ENCODE results near the gene SLC25A34. TPM values are rescaled to one million over a fixed set of nuclear protein-coding genes. Genes with fewer than 3 reads are reported as not detected.

The SLC25A34 gene
- total RNA-seq, 4 donors from 2014 or later, result 7.8 to 17.2 (median 13.8) TPM

GRCh38 chr1:15727021-15727420 lies 9.0 kb upstream of the SLC25A34 start:
- Histone ChIP-seq H3K9me3 (no peaks in the 10 kb centered on the region), H3K27me3 (no peaks in the 10 kb centered on the region), H3K36me3 (peaks cover 0 to 73% of the 10 kb centered on the region in 2 donors), H3K27ac (peak overlapping the region; percentile 90 to 96 (median 94)), H3K4me3 (no peak overlapping the region), H3K4me1 (peaks cover 32 to 37% of the 10 kb centered on the region in 2 donors)
- intact Hi-C loops (cut with DNase I; ENCODE audit: low total_unique reads) (no loop called here), in situ Hi-C loops (cut with MboI; ENCODE audit: low sequenced_read_pairs in 4 of 4) (loop anchor here in 1 of 4 donors (25.0 kb wide), 1 partner anchor 140 kb away; the partner anchor contains the start of gene AGMAT)
- DNase-seq (no peak), ATAC-seq (peak in 1 of 2 donors; percentile 10)
- TF ChIP-seq CTCF (IDR thresholded peaks at IDR 0.05 in 4 of 5, conservative IDR thresholded peaks at IDR 0.05 in 1 of 5), result no peak
- no peak for TF ChIP-seq POLR2A (IDR thresholded peaks at IDR 0.05)

GRCh38 chr1:15727424-15727823 lies 8.6 kb upstream of the SLC25A34 start:
- intact Hi-C loops (cut with DNase I; ENCODE audit: low total_unique reads) (no loop called here), in situ Hi-C loops (cut with MboI; ENCODE audit: low sequenced_read_pairs in 4 of 4) (loop anchor here in 1 of 4 donors (25.0 kb wide), 1 partner anchor 140 kb away; the partner anchor contains the start of gene AGMAT)
- Histone ChIP-seq H3K9me3 (no peaks in the 10 kb centered on the region), H3K27me3 (no peaks in the 10 kb centered on the region), H3K4me1 (peaks cover 32 to 33% of the 10 kb centered on the region in 2 donors), H3K4me3 (no peak overlapping the region), H3K36me3 (peaks cover 0 to 78% of the 10 kb centered on the region in 2 donors), H3K27ac (peak overlapping the region; percentile 90 to 96 (median 94))
- TF ChIP-seq CTCF (IDR thresholded peaks at IDR 0.05 in 4 of 5, conservative IDR thresholded peaks at IDR 0.05 in 1 of 5) (no peak), POLR2A (IDR thresholded peaks at IDR 0.05) (no peak)
- peak in 1 of 2 donors; percentile 51 for ATAC-seq
- peak; percentile 63 to 89 for DNase-seq

- TF ChIP-seq CTCF (IDR thresholded peaks at IDR 0.05 in 4 of 5, conservative IDR thresholded peaks at IDR 0.05 in 1 of 5) (peak in 3 of 5 experiments; percentile 18 to 52 (median 32)), POLR2A (IDR thresholded peaks at IDR 0.05) (peak; percentile 31 to 59)
- Histone ChIP-seq H3K9me3 (no peaks in the 10 kb centered on the region), H3K36me3 (peaks cover 0 to 83% of the 10 kb centered on the region in 2 donors), H3K4me3 (no peak overlapping the region), H3K4me1 (peaks cover 26 to 27% of the 10 kb centered on the region in 2 donors), H3K27ac (peak overlapping the region; percentile 90 to 96 (median 94)), H3K27me3 (no peaks in the 10 kb centered on the region)
- intact Hi-C loops (cut with DNase I; ENCODE audit: low total_unique reads) (no loop called here), in situ Hi-C loops (cut with MboI; ENCODE audit: low sequenced_read_pairs in 4 of 4) (loop anchor here in 1 of 4 donors (25.0 kb wide), 1 partner anchor 141 kb away; the partner anchor contains the start of gene AGMAT)
- ATAC-seq (peak; percentile 79 to 80), DNase-seq (peak; percentile 83 to 92)
These were observed 8.1 kb upstream of the SLC25A34 start for GRCh38 chr1:15727866-15728534.

- intact Hi-C loops (cut with DNase I; ENCODE audit: low total_unique reads), result no loop called here
- TF ChIP-seq POLR2A (IDR thresholded peaks at IDR 0.05) (no peak), CTCF (IDR thresholded peaks at IDR 0.05 in 4 of 5, conservative IDR thresholded peaks at IDR 0.05 in 1 of 5) (no peak)
- no peaks in the 10 kb centered on the region for H3K9me3 ChIP-seq
- DNase-seq (peak in 1 of 2 donors; percentile 18), ATAC-seq (no peak)
- in situ Hi-C loops (cut with MboI; ENCODE audit: low sequenced_read_pairs in 4 of 4), result loop anchor here in 1 of 4 donors (25.0 kb wide), 1 partner anchor 142 kb away; the partner anchor contains the start of gene AGMAT
- no peak overlapping the region for H3K4me3 ChIP-seq
- H3K27ac ChIP-seq, result peak overlapping the region; percentile 90 to 96 (median 94)
- peaks cover 26% of the 10 kb centered on the region in 2 donors for H3K4me1 ChIP-seq
- no peaks in the 10 kb centered on the region for H3K27me3 ChIP-seq
- H3K36me3 ChIP-seq, result peaks cover 0 to 94% of the 10 kb centered on the region in 2 donors
These were observed 7.0 kb upstream of the SLC25A34 start for GRCh38 chr1:15728937-15729657.

Measured in gastrocnemius medialis (tissue), 4 donors.